HCT116 (cell line): ENCODE measurements around the gene DLK1.

Experiments used
- CBX3 ChIP-seq: IDR thresholded peaks from 2 replicates; pipeline ENCODE4 v1.6.1; 2012; ENCODE audit warnings: low read depth
- CEBPB ChIP-seq: IDR thresholded peaks from 2 replicates; pipeline ENCODE4 v1.6.1; 2012; ENCODE audit warnings: low read depth
- CTCF ChIP-seq, 3 experiments: fragments of 200-600 bp in 1 of 3; sonication (generic) in 1 of 3; IDR thresholded peaks in 2 of 3; conservative IDR thresholded peaks in 1 of 3; 2 replicates each; pipeline ENCODE4 v1.5.1; 2012 to 2017; ENCODE audit warnings: low read depth in 2 of 3, low read length in 2 of 3, antibody characterized with exemption in 1 of 3, borderline replicate concordance in 1 of 3, control low read depth in 1 of 3, mild to moderate bottlenecking in 1 of 3, mixed read lengths in 1 of 3, mixed run types in 1 of 3, moderate library complexity in 1 of 3; ENCODE audit not compliant: insufficient read depth in 1 of 3
- EGR1 ChIP-seq: IDR thresholded peaks from 2 replicates; pipeline ENCODE4 v1.6.1; 2012; ENCODE audit warnings: low read depth
- EZH2 ChIP-seq: fragments of 200-600 bp; sonication (generic); IDR thresholded peaks from 2 replicates; pipeline ENCODE4 v1.6.1; 2017; ENCODE audit warnings: antibody characterized with exemption, mixed run types
- EZH2phosphoT487 ChIP-seq: fragments of 200-600 bp; IDR thresholded peaks from 2 replicates; pipeline ENCODE4 v1.6.1; 2018; ENCODE audit warnings: antibody characterized with exemption, borderline replicate concordance
- POLR2A ChIP-seq: IDR thresholded peaks from 2 replicates; pipeline ENCODE4 v1.7.0; 2011; ENCODE audit warnings: borderline replicate concordance; ENCODE audit not compliant: insufficient read depth, insufficient read length; ENCODE audit errors: extremely low read depth
- POLR2AphosphoS5 ChIP-seq: IDR thresholded peaks from 2 replicates; pipeline ENCODE4 v1.6.1; 2011; ENCODE audit warnings: mild to moderate bottlenecking, low read depth, low read length, moderate library complexity
- SIN3A ChIP-seq: IDR thresholded peaks from 2 replicates; pipeline ENCODE4 v1.6.1; 2012; ENCODE audit warnings: low read depth
- TCF7L2 ChIP-seq: IDR thresholded peaks from 2 replicates; pipeline ENCODE4 v1.7.0; 2011; ENCODE audit warnings: borderline replicate concordance, inconsistent platforms; ENCODE audit not compliant: insufficient read depth, insufficient read length; ENCODE audit errors: extremely low read depth
- TF ChIP-seq, protein P1 (sequence below): IDR thresholded peaks from 2 replicates; pipeline ENCODE4 v1.6.1; 2012; ENCODE audit warnings: low read depth
- TF ChIP-seq, protein P2 (sequence below): IDR thresholded peaks from 2 replicates; pipeline ENCODE4 v1.6.1; 2011; ENCODE audit warnings: mild to moderate bottlenecking, low read length, moderate library complexity; ENCODE audit not compliant: insufficient replicate concordance; ENCODE audit errors: extremely low read depth

DNA sequence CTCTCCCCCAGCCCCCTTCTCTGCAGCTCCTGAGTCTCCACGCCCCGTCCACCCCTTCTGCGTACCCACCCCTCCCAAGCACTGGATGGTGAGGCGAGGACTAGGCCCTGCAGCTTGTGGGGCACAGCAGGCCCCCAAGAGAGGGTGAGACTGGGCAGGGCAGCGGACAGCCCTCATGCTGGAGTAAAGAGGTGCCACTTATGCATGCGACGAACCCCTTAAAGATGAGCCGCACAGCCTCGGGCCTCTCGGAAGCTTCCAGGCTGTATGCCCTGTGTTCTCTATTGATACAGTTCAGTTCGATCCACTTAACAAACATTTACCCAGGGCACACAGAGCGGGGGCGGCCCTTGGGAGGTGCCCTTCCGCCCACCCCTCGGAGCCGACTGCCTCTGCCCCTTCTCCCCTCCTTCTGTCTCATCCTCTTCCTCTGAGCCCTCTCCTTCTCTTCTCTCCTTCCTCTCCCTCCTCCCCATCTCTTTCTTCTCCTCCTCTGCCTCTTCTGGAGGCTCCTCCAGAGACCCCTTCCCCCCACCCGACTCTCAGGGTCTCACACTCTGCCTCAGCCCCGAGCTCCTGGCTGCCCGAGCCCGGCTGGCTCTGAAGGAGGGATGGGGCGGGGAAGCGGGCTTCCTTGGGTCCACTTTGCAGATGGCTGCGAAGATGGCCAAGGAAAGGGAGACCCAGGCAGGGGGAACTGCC is 32.7 kb upstream of the DLK1 start:
- TF ChIP-seq CTCF (IDR thresholded peaks at IDR 0.05 in 2 of 3, conservative IDR thresholded peaks at IDR 0.05 in 1 of 3; ENCODE audit: borderline replicate concordance in 1 of 3, insufficient read depth in 1 of 3, low read depth in 2 of 3, low read length in 2 of 3): no peak
- TF ChIP-seq SIN3A: no peak
- TF ChIP-seq EZH2: no peak
- TF ChIP-seq POLR2AphosphoS5: no peak
- no peak for TF ChIP-seq CBX3
- TF ChIP-seq TCF7L2: no peak
- no peak for TF ChIP-seq EZH2phosphoT487
- no peak for TF ChIP-seq POLR2A
- no peak for TF ChIP-seq CEBPB
- TF ChIP-seq, protein P1, sequence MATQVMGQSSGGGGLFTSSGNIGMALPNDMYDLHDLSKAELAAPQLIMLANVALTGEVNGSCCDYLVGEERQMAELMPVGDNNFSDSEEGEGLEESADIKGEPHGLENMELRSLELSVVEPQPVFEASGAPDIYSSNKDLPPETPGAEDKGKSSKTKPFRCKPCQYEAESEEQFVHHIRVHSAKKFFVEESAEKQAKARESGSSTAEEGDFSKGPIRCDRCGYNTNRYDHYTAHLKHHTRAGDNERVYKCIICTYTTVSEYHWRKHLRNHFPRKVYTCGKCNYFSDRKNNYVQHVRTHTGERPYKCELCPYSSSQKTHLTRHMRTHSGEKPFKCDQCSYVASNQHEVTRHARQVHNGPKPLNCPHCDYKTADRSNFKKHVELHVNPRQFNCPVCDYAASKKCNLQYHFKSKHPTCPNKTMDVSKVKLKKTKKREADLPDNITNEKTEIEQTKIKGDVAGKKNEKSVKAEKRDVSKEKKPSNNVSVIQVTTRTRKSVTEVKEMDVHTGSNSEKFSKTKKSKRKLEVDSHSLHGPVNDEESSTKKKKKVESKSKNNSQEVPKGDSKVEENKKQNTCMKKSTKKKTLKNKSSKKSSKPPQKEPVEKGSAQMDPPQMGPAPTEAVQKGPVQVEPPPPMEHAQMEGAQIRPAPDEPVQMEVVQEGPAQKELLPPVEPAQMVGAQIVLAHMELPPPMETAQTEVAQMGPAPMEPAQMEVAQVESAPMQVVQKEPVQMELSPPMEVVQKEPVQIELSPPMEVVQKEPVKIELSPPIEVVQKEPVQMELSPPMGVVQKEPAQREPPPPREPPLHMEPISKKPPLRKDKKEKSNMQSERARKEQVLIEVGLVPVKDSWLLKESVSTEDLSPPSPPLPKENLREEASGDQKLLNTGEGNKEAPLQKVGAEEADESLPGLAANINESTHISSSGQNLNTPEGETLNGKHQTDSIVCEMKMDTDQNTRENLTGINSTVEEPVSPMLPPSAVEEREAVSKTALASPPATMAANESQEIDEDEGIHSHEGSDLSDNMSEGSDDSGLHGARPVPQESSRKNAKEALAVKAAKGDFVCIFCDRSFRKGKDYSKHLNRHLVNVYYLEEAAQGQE: no peak
- TF ChIP-seq, protein P2, sequence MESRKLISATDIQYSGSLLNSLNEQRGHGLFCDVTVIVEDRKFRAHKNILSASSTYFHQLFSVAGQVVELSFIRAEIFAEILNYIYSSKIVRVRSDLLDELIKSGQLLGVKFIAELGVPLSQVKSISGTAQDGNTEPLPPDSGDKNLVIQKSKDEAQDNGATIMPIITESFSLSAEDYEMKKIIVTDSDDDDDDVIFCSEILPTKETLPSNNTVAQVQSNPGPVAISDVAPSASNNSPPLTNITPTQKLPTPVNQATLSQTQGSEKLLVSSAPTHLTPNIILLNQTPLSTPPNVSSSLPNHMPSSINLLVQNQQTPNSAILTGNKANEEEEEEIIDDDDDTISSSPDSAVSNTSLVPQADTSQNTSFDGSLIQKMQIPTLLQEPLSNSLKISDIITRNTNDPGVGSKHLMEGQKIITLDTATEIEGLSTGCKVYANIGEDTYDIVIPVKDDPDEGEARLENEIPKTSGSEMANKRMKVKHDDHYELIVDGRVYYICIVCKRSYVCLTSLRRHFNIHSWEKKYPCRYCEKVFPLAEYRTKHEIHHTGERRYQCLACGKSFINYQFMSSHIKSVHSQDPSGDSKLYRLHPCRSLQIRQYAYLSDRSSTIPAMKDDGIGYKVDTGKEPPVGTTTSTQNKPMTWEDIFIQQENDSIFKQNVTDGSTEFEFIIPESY: no peak
- TF ChIP-seq EGR1: no peak
